GM19438 (cell line): Measurements from ENCODE around the gene GPC3.
A peak's percentile ranks its signal among the peaks of the same experiment; 100 is the strongest.

Experiments
- ATAC-seq: cut with Tn5 transposase; IDR thresholded peaks from one replicate; pipeline ENCODE4 v1.9.1; 2021; ENCODE audit warnings: low read depth; ENCODE audit not compliant: unreplicated experiment

The GPC3 gene

DNA sequence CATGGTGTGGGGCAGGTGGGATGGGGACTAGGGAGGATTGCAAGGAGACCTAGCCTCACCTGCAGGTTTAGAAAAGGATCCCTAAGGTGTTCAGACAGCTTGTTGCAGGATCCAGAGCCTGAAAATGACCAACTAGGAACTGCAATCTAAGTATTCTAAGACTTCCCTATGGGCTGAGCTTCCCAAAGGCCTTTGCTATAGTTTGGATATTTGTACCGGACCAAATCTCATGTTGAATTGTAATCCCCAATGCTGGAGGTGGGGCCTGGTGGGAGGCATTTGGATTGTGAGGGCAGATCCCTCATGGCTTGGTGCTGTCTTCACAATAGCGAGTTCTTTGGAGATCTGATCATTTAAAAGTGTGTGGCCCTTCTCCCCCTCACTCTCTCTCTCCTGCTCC, 52.1 kb downstream of the GPC3 start:
- ATAC-seq, result no peak

DNA sequence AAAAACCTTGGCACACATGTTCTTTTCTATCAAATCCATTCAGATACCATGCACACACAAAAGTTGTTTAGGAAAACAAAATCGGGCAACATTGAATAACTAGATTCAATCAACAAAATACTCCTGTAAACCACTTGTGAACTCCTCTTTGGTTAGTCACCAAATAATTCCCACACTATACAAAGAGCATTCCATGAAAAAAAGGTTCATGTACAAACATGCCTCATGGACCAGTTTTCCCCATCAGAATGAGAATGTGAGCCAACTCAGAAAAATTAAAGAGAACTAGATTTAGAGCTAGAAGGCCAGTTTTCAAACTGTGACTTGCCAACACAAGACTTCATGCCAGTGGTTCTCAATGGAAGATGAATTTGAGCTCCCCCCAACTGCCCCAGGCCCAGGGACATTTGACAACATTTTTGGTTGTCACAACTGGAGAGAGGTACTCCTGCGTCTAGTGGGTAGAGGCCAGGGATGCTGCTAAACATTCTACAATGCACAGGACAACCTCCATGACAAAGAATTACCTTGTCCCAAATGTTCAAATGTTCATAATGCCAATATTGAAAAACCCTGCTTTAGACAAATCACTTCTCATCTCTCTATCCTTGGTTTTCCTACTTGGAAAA, 55.4 kb downstream of the GPC3 start:
- ATAC-seq, result no peak

DNA sequence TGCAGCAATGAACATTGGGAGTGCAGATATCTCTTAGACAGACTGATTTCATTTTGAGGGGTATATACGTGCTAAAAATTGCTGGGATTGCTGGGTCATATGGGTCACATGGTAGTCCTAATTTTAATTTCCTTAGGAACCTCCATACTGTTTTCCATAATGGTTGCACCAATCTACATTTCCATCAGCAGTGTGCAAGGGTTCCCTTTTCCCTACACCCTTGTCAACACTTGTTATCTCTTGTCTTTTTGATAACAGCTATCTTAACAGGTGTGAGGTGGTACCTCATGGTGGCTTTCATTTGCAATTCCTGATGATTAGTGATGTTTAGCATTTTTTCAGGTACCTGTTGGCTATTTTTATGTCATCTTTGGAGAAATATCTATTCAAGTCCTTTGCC, 57.0 kb downstream of the GPC3 start:
- ATAC-seq, result no peak

DNA sequence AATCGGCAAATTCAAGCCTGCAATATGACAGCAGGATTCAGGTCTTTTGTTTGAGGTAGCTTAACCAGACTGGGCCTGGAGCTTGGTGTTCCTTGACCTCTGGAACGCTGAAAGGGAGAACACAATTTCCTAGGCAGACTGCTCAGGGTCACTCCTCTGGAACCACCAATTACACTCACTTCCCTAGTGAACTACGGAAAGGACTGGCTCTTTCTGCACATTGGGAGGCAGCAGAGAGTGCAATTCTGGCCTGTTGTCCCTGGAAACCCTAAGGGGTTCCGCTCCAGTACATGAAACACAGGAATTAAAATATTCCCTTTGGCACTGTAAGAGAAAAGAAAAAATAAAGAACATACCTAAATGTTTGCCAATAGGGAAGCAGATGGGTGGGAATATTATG, 58.6 kb downstream of the GPC3 start:
- no peak for ATAC-seq

DNA sequence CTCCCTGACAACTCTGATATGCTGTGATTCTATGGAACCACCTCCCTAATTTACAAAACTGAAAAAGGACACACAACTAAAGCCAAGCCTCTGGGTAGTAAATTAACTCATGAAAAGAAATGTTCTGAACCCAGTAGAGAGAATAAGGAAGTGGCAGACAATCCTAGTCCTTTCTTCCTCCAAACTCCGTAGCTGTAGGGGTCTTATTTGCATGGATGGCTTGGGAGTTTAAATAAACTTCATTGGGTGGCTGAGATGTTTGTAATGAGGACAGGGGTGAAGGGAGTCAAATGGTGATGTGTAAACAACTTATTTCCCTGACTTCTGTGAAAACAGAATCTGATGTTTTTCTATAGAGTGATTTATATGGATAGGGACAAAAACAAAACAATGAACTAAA, 59.3 kb downstream of the GPC3 start:
- no peak for ATAC-seq

DNA sequence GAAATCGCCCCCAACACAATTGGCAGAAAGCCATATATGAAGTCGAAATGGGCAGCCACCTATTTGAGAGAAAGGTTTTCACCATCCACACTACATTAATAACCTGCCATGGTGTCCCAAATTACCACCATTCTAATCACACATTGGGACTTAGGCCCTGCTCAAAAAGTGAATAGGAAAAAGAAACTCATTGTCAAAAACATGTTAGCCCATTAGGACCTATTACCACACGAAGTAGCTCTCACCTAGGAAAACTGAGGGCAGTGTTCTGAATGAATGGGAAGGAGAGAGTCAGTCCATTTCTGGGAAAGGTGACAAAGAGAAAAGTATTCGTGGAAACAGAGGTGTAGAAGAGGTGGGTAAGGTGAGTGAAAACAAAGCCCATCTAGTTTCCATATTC, 60.8 kb downstream of the GPC3 start:
- ATAC-seq, result no peak

DNA sequence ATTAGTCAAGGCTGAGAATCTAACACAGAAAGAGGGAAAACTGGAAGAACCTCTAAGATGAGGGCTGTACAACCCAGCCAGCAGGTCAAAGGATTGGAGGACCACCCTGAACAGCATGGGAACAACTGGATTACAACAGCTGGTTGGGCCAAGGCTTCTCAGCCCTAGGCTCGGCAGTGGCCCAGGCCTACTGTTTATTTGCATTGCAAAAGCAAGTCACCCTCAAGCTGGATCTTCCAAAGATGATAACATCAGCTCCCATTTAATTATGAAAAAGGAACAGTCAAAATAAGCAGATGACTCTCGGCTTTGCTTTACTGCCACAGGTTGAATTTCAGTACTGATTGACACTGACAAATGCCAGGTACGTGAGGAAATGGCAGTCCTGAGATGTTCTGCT, 61.8 kb downstream of the GPC3 start:
- ATAC-seq, result no peak

DNA sequence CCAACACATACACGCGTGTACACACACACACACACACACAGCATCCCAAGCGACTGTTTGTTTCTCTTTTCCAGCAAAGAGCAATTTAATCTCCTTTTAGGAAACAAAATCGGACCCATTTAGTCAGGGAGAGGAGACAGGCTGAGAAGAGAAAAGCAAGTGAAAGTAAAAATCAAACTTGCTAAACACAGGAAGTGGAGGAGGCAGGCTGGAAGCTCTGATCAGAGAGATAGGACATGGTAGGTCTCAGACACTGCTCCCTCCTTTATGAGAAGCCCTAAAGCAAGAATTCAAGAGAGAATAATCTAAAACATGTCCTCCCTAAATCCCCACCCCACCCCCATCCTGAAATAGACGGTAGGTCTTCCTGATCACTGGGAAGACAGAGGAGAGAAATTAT, 62.3 kb downstream of the GPC3 start:
- no peak for ATAC-seq

DNA sequence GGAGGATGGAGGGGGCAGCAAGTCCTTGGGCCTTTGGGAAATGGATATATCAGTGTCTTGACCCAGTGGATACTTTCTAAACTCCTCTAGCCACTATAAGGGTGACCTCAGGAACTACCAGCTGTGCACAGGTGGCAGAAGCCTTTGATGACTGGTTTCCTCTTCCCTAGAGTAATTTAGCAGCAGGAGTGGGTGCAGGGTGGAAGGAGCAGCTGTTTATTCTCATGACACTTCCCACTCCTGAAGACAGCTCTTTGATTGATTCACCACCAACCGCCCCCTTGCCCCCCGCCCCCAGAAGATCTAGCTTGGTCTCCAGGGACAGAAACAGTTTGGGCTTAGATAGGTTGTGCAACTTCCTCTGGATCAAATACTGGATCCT, 63.0 kb downstream of the GPC3 start:
- ATAC-seq, result no peak

DNA sequence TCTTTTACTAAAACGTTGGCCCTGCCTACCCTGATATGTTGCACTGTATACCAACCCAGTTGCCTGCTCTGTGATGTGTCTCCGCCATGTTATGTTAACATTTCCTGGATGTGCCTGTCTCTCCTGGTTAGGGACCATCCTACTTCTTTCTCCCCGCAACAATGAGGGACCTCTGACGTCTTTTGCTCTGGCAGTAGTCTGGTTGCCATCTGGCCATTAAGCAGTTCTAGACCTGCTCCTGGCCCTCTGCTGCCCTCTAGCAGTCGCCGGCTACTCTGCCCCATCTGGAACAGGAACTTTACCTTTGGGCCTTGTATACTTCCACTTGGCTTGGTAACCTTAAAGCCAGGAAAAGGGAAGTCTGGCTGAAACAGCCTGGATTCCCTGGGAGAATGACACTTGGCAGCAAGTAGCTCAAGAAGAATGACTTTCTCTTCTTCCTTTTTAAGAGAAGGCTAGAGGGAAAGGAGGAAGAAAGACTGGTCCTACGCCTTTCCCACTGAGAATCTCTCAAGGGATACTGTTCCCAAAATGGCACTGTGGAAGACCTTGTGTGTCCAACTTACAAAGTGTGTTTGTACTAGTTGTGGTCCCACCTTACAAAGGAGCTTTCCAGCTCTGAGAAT, 63.5 kb downstream of the GPC3 start:
- ATAC-seq, result peak; percentile 58

DNA sequence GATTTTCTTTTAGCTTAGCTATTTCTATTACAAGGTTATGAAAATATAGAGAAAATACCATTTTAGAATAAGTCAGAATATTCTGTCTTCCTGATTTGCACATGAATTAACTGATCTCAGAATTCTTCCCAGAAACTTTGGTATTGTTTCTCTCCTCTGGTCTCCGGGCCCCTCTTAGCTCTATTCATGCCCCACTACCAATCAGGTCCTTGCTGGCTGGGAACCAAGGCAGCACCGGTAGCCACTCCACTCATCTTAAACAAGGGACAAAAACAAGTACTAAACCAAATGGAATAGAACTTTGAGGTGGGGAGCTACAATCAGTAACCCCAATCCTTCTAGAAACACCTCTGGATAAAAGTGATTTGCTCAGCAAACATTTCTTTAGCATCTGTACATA, 64.3 kb downstream of the GPC3 start:
- no peak for ATAC-seq

DNA sequence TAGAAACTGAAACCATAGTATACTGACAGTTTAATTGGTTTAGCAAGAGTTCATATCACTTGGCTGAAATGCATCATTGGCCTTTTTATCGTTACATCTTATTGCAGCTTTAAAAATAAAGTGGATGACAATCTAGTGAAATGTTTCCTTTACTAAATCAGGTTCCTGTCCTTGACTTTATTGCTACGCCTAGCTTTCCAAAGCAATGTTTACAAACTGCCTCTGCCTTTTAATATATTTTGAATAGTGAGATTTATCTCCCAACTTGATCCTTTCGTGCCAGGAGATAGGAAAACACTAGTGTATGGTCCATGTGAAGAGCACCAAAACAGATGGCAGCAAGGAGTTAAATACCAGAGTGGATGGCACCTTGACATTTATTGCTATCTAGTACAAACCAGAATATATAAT, 67.0 kb downstream of the GPC3 start:
- no peak for ATAC-seq

DNA sequence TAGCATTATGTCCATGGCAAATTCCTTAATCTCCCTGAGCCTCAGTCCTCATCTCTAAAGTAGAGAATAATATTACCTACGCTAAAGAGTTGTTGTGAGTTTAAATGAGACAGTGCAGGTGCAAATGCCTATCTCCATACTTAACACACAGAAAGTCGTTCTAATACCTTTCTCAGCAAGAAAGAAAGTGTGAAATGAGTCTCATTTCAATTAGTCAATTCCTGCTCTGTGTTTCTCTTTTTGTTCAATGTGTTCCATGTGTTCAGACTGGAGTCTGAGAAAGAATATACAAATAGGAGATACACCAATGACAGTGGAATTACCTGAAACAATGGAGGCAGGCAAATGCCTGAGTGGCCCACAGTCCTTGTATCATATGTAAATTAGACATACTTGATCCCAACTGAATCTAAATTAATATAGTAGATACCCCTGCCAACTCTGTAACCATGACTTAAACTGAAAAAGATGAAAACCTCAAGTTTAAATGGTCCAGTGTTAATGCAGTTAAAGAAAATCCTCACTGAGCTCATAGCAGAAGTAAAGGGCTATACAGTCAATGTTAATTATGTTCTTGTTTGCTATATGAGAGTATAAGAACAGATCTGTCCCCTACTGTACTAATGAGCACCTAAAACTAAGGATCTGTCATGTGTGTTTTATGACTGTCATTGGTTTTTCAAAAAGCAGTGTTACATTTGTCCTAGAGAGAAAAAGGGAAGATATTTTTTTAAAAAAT, 68.2 kb downstream of the GPC3 start:
- ATAC-seq, result no peak

DNA sequence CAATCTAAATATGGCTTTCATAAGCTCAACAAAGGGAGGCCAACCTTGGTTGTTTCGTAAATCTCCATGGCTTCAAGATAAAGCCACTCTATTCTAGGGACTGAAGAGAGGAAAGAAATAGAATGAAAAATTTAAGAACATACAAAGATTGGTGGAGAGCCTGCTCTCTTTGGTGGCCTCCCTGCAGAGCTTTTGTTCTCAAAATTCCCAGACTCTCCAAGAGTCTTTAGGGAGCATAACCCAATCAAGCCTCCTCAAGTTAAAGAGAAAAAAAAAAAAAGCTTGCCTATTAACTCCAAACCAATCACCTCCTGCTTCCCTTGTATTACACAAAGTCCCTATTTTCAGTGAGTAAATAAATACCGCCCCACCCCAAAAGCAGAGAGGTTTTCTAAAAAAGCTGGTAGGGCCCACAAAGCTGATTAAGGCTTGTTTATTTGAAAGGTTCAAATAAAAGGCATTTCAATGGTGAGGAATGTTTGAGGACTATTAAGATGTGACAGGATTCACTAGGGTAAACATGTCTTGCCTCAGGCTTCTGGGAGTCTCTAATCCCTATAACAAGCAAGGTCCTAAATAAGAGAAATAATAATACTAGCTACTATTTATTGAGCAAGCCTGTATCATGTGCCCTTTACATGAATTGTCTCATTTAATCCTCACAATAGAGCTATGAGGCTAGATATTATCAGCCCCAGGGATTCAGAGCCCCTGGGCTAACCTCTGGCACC, 71.6 kb downstream of the GPC3 start:
- ATAC-seq, result no peak

DNA sequence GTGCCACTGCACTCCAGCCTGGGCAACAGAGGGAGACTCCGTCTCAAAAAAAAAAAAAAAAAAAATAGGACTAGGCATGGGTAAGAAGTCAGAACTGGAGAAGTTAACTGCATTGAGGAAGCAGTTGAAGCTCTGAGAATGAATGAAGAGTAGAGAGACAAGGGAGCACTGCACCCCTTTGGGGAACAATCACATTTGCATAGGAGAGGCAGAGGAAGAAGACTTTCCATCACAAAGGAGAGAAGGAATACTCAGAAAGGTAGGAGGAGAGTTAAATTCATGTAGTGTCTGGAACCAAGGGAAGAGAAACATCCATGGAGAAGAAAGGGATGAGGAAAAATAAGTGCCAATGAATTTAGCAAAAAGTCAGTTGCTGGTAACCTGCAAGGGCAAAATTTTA, 72.4 kb downstream of the GPC3 start:
- ATAC-seq, result no peak

DNA sequence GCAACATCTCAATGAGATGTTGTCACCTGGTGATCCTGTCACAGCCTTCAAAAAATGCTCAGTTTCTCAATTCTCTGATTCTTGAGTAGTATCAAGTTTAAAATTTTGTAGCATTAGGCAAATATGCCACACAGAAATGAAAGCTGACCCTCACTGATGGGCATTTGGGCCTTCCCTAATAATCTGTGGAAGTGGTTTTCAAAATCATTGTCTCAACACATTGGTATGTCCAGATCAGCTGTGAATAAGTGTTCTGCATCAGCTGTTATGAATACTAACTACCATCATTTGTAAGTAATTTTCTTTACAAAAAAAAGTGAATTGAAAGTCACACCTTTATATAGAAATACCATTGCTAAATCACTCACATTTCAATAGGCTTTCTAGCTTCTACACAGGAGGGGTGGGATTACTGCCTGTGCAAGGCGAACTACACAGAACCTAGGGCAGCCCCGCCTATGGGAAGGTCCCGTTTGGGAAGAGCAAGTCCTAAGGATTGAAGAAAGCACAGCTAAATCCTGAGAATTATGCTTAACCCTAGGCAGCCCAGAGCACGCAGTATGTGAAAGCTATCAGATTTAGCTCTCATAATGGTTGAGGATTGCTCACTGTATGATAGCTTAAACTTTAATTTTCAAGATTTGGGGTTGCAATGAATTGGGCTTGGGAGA, 73.4 kb downstream of the GPC3 start:
- ATAC-seq, result no peak

DNA sequence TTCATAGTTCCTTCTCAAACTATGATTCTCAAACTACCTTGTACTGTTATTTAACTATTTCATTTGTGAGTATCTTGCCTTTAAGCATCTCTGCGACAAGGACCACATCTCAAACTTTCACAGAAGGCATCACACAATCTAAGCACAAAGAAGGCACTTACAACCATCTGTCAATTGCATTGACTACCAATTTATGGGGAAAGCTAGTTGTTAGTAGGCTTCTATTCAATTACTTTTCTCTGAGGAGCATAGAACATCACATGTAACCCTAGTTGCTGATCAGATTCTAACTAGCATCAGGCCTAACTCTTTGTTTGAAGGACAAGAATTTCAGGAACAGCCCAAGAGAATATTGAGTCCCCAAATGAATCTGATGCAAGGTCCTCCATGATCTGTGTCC, 74.9 kb downstream of the GPC3 start:
- ATAC-seq, result no peak

DNA sequence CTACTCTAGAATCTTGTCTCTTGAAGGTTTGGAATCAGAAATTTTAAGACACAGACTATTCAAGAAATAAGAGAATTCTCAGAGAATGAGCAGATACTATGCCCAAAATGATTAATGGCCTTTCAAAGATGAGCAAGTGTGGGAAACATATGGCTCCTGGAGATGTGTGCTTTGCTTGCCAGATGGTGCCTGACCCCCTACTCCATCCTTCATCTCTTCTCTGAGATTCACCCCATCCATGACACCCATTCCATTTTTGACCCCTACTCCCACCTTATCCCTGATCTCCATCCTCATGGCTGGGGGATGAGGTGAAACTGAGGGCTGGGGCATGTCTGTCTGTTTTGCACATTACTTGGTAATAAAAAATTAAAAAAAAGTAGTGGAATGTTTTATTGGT, 75.5 kb downstream of the GPC3 start:
- ATAC-seq, result no peak

DNA sequence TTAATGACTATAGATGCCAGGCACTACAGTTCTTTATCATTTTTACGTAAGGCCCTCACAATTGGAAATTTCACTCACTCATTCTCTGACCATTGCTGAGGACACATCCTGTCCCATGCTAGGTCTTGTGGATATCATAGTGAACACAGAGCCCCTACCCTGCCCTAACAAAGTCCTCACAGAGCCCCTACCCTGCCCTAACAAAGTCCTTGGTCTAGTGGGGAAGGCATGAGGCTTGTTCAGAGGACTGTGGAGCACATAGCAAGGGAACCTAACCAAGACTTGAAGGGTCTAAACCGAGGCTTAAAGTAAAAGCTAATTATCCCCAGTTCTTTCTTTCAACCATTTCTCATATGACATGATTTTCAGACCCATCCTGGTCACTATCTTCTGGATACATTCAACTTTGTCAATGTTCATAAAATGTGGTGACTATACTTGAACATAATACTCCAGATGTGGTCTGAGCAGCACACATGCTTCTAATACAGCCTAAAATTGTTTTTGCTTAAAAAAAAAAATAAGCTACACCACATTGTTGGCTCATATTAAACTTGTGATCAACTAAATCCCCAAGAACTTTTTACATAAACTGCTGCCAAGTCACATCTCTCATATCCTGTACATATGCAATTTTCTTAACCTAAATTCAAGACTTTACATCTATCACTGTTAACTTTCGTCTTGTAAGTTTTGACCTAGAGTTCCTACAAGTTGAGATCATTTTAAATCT, 77.0 kb downstream of the GPC3 start:
- no peak for ATAC-seq

DNA sequence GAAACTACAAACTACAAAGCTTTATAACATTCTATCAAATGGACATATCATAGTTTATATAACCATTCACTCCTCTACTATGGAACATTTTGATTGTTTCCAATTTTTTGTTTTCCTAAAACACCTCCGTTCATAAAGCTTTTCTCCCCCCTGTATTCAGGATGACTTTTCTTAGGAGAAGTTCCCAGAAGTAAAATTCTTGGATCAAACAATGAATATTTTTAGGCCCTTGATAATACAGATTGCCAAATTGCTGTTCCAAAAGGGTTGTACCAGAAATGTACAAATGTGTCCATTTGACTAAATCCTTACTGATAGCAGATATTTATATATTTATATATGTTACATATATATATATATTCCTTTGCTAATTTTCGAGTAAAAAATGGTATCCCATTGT, 77.8 kb downstream of the GPC3 start:
- no peak for ATAC-seq
